Activated T-cell treated with anti-CD3 and anti-CD28 coated beads for 4 hours (primary cell): ENCODE results near the gene PIP5K1C.
"Not testable (repeated sequence)": the region's sequence is repeated elsewhere in the genome, so short reads cannot be mapped to it uniquely, and the experiment has no call there.

Source experiments
- DNase-seq: peaks from one replicate; pipeline ENCODE4 v3.0.0-alpha.2; 2020

Gene PIP5K1C

GRCh38 chr19:3673506-3674439, 26.5 kb downstream of the PIP5K1C start:
- DNase-seq = no peak

DNA sequence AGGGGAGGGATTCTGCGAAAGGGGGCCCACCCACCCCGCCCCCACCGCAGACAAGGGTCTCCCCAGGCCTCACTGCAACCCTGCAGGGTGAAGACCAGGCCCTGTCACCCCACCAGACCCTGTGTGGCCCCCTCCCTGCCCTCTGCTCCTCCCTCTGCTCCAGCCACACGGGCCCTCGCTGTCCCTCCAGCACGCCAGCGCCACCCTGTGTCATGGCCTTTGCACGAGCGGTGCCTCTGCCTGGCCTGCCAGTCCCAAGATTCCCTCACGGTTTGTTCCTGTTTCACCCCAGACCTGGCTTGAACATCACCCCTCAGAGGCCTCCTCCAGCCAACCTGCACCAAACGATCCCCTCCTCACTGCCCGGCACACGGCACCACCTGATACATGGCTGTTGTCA, 27.3 kb downstream of the PIP5K1C start:
- DNase-seq = no peak

DNA sequence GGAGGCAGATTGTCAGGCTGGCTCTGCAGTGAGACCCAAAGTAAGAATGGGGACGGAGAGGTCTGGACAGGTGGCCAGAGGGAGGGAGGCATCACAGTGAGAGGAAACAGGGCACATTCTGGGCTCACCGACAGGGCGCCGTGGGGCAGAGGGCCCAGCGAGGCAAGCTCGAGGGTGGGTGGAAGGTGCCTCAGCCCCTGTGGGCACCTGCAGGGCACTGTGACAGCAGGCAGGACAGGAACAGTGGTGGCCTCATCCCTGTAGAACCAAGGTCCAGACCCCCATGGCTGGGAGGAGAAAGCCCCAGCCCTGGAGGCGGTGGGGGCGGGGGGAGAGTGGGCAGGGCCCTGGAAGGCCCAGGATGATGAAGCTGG, 27.7 kb downstream of the PIP5K1C start:
- no peak for DNase-seq

- no peak for DNase-seq
Measured at GRCh38 chr19:3671680-3672574, 28.3 kb downstream of the PIP5K1C start.

DNA sequence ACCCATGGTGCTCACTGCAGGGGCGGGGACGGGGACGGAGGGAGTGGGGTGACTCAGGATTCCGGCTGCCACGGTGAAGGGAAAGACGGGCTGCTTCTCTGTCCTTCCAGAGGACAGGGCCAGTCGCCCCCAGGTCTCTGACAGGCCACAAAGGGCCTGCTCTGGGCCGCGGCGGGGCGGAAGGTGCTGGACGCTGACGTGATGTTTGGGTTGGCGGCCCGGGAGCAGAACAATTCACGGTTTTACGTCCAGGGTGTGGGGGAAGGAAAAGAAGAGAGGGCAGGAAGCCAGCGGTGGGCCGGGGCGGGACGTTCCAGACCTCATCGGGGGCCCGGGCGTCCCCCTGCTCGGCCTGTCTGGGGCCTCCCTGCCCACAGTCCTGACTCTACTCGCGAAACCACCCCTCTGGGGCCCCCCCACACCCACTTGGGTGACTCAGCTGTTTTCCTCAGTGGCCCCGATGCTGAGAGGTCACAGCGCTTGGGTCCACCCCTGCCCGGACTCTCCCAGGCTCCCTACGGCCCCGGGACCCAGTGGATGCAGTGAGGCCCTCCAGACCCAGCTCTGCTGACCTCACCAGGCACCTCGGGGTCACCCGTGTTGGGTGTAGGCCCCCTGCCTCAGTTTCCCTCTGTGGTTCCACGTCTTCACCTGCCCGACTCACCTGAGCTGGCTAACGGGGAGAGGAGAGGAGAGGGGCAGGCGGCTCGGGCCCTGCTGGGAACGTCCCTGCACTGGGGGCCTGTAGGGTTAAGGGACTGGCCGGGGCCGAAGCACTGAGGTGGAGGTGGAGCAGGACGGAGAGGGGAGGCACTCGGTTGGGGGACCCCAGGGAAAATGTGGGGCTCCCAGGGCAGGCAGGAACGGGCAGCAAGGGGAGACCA, 29.2 kb downstream of the PIP5K1C start:
- DNase-seq = peak; percentile 12

DNA sequence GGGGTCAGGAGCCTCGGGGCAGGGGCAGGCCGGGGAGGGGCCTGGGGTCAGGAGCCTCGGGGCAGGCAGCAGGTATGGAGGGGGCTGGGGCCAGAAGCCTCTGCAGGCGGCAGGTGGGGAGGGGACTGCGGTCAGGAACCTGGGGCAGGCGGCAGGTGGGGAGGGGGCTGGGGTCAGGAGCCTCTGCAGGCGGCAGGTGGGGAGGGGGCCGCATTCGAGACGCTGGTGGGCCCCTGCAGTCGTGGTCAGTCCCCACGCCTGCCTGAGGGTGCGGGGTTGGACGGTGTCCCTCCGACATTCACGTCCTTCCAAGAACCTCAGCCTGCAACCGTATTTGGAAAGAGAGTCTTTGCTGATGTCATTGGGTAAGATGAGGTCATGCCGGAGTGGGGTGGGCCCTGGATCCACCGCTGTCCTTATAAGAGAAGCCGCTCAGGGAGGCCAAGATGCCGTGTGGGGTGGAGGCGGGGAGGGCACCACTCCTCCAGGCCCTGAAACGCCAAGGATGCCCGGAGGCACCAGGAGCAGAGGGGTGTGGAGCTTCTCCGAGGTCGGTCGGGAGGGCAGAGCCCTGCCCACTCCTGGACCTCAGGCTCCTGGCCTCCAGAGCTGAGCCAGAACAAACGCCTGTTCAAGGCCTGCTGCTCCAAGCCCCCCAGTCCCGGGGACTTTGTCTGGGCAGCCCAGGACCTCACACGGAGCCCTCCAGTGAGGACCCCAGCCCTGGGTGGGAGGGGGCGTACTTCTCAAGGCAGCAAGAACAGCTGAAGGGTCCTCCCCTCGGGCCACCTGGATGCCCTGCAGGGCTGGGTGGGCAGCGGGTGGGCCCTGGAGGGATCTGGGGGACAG, 30.1 kb downstream of the PIP5K1C start:
- DNase-seq = no peak

GRCh38 chr19:3669082-3669946, 31.0 kb downstream of the PIP5K1C start:
- DNase-seq = no peak

DNA sequence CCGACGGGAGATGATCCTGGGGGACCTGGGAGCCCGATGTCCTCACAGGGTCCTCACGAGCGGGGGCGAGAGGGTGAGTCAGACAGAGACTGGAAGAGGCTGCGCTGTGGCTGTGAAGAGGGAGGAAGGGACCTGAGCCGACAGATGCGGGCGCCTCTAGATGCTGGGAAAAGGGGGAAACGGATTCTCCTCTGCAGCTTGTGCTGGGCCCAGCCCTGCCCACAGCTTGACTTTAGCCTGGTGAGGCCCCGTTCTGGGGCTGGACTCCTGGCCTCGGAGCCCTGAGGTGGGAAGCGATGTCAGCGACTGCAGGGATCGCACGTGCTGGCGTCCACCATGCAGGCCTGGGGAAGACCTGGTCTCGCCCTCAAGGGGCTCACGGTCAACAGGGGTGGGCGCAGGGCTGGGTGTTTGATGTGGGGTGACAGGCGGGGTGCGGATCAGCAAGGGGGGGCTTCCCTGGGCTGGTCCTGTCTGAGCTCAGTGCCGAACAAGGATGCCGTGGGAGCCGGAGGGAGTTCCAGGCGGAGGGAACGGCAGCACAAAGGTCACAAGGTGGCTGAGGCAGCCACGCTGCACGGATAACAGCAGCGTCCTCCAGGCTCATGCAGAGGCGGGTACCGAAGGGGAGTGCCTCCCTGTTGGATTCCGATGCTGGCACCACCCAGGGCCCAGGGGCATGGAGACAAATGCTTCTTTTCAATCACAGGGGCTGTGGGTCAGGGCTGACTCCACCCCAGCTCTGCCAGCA, 31.8 kb downstream of the PIP5K1C start:
- DNase-seq = no peak

GRCh38 chr19:3667766-3668165, 32.5 kb downstream of the PIP5K1C start:
- no peak for DNase-seq

GRCh38 chr19:3667037-3667638, 33.1 kb downstream of the PIP5K1C start:
- DNase-seq = no peak

DNA sequence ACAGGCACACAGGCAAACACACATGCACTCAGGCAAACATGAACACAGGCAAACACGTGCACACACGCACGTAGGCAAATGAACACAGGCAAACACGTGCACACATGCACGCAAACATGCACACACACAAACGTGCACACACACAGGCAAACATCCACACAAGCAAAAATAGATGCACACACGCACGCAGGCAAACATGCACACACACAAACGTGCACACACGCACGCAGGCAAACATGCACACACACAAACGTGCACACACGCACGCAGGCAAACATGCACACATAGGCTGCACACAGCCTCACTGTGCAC, 33.8 kb downstream of the PIP5K1C start:
- not testable (repeated sequence) for DNase-seq

GRCh38 chr19:3665681-3666544, 34.4 kb downstream of the PIP5K1C start:
- DNase-seq = peak; percentile 71

- no peak for DNase-seq
Measured at GRCh38 chr19:3664879-3665642, 35.2 kb downstream of the PIP5K1C start.

- no peak for DNase-seq
Measured at GRCh38 chr19:3663838-3664237, 36.4 kb downstream of the PIP5K1C start.

DNA sequence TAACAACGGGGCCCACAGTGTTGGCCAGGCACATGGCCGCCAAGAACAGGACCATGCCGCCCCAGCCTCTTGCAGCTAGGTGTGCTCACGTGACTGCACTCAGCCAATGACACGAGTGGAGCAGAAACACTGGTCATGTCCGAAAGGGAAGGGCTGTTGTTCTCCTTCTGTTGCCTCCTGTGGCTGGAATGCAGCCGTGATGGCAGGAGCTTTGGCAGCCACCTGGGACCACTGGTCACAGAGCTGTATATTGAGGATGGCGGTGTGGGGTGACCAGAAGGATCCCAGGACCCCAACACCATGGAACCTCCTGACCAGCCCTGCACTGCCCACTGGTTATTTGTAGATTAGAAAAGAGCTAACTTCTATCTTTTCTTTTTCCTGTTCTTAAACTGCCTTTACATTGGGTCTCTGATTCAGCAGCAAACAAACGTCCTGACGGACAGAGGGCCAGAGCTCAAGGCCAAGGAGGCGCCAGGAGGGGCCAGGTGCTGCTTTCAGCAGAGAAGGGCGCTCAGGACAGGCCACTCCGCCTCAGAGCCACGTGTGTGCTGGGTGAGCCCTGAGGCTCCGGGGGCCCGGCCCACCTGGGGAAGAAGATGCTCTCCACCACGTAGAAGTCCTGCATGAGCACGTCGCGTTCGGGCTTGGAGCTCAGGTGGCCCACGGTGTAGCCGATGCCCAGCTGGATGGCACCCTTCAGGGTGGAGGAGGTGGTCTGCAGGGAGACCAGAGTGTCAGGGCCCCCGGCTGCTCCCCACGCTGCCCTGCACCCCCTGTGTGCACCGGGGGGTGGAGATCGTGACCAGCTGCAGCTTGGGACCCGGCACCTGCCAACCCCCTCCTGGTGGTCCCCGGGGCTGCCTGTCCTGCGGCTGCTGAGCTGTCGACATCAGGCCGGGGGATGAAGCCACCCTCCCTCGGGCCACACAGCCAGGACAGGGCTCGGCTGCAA, 38.7 kb downstream of the PIP5K1C start:
- no peak for DNase-seq

DNA sequence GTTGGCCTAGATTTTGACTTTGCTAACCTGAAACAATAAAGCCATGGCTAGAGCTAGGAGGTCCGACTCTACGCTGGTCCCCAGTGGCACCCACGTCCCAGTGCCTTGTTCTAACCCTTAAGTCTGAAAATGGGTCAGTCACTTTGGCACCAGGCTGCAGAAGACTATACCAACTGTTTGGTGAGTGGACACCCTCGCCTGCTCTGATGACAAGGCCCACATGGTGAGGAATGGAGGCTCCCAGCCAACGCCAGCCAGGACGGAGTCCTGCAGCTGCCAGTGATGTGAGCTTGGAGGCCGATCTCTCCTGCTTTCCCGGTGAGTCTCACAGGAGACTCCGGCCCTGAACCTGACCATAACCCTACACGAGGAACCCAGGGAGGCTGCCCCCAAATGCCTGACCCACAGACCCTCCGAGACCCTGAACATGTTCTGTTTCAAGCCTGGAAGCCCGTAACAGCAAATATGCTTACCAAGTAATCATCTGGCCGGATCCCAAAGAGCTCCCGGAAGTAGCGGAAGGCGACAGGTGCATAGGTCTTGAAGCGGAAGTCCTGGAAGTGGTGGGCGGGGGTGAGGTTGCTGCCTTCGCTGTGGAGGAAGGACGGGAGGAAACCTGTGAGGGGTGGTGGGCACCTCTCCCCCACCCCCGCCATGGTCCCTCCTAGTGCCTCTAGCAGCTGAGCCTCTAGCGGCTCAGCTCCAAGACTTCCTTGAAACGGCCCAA, 39.6 kb downstream of the PIP5K1C start:
- no peak for DNase-seq
